HCT116 (cell line): ENCODE data around the gene HPCA. TPM values are rescaled to one million over a fixed set of nuclear protein-coding genes. Genes with fewer than 3 reads are reported as not detected.
A peak's percentile ranks its signal among the peaks of the same experiment; 100 is the strongest.

Source experiments
- ATAC-seq: fragments of 200-7000 bp; cut with Tn5 transposase; 2 replicates; pipeline ENCODE4 v1.9.1; 2020; ENCODE audit warnings: mild to moderate bottlenecking, moderate library complexity
- BruUV-seq: library from RNA; stranded (reverse); fragments of 400-500 nt; replicated peaks from 2 replicates; lab custom pipeline; 2021; lab: Mats Ljungman, UMichigan
- CTCF ChIA-PET: fragments of 300-600 bp; sonication (Branson Sonifier 250); formaldehyde crosslinking; loops from one replicate; lab custom pipeline; 2021; ENCODE audit warnings: antibody characterized with exemption; lab: Charles Lee
- POLR2A ChIA-PET: fragments of 300-600, 350-600 bp; sonication (Branson Sonifier 250); formaldehyde crosslinking; loops from one replicate; lab custom pipeline; 2021; ENCODE audit warnings: antibody characterized with exemption; lab: Charles Lee
- RAD21 ChIA-PET, 2 experiments: fragments of 300-600 bp; sonication (Branson Sonifier 250); formaldehyde crosslinking; loops; one replicate each; lab custom pipeline; 2023; ENCODE audit warnings: low total read pairs in 2 of 2; ENCODE audit not compliant: uncharacterized antibody in 2 of 2, unreplicated experiment in 2 of 2, low non-redundant PET in 1 of 2; lab: Charles Lee
- DNase-seq: peaks from one replicate; pipeline ENCODE4 v3.0.0-alpha.2; 2010; ENCODE audit warnings: low read depth, low spot score
- H2AFZ ChIP-seq: fragments of 200-600 bp; shearing (Covaris generic), sonication (generic); 2 replicates; pipeline ENCODE4 v1.6.1; 2017; ENCODE audit warnings: low read depth, mixed run types, mixed read lengths, antibody characterized with exemption, low read length; ENCODE audit not compliant: poor library complexity, severe bottlenecking
- H3K27ac ChIP-seq: 2 replicates; pipeline ENCODE4 v1.5.1; 2012; ENCODE audit warnings: low read depth, low read length
- H3K27me3 ChIP-seq: fragments of 200-600 bp; sonication (generic); 2 replicates; pipeline ENCODE4 v1.6.1; 2016; ENCODE audit warnings: mixed run types, low read length, mixed read lengths; ENCODE audit not compliant: insufficient read depth
- H3K36me3 ChIP-seq, 2 experiments: fragments of 200-500 bp in 1 of 2; fragments of 200-600 bp in 1 of 2; sonication (Bioruptor generic) in 1 of 2; sonication (generic) in 1 of 2; 2 replicates each; pipeline versions ENCODE4 v1.5.1 to v1.6.1; 2014 to 2016; ENCODE audit warnings: low read length in 2 of 2, inconsistent platforms in 1 of 2, mixed read lengths in 1 of 2, mixed run types in 1 of 2; ENCODE audit not compliant: insufficient read depth in 2 of 2, control insufficient read depth in 1 of 2
- H3K4me1 ChIP-seq, 2 experiments: fragments of 200-600 bp in 1 of 2; sonication (generic) in 1 of 2; 2 replicates each; pipeline versions ENCODE4 v1.5.1 to v1.6.1; 2012 to 2017; ENCODE audit warnings: low read length in 2 of 2, inconsistent platforms in 1 of 2, mild to moderate bottlenecking in 1 of 2, mixed read lengths in 1 of 2, mixed run types in 1 of 2, moderate library complexity in 1 of 2; ENCODE audit not compliant: insufficient read depth in 2 of 2, control insufficient read depth in 1 of 2
- H3K4me2 ChIP-seq: fragments of 200-600 bp; sonication (generic); 2 replicates; pipeline ENCODE4 v1.6.1; 2017; ENCODE audit warnings: mixed run types, low read length, mixed read lengths
- H3K4me3 ChIP-seq, 2 experiments: fragments of 200-600 bp in 1 of 2; sonication (generic) in 1 of 2; replicated peaks in 1 of 2; 2 replicates each; pipeline ENCODE4 v1.5.1; 2011 to 2016; ENCODE audit warnings: low read length in 2 of 2, control low read depth in 1 of 2, low read depth in 1 of 2, mild to moderate bottlenecking in 1 of 2, mixed read lengths in 1 of 2, mixed run types in 1 of 2
- H3K79me2 ChIP-seq: fragments of 200-600 bp; sonication (generic); 2 replicates; pipeline ENCODE4 v1.6.1; 2017; ENCODE audit warnings: mild to moderate bottlenecking, mixed run types, low read length, moderate library complexity, mixed read lengths; ENCODE audit not compliant: insufficient read depth
- H3K9ac ChIP-seq: fragments of 200-600 bp; sonication (generic); 2 replicates; pipeline ENCODE4 v1.6.1; 2016; ENCODE audit warnings: low read length, mixed read lengths
- H3K9me2 ChIP-seq: fragments of 200-600 bp; sonication (generic), shearing (Covaris generic); 2 replicates; pipeline ENCODE4 v1.6.1; 2017; ENCODE audit warnings: mixed run types, mild to moderate bottlenecking, moderate library complexity; ENCODE audit not compliant: insufficient read depth
- H3K9me3 ChIP-seq, 2 experiments: fragments of 200-500 bp in 1 of 2; fragments of 200-600 bp in 1 of 2; sonication (Bioruptor generic) in 1 of 2; sonication (generic) in 1 of 2; 2 replicates each; pipeline ENCODE4 v1.6.1; 2014 to 2017; ENCODE audit warnings: low read length in 2 of 2, mixed read lengths in 2 of 2, inconsistent platforms in 1 of 2, low read depth in 1 of 2, mild to moderate bottlenecking in 1 of 2, mixed run types in 1 of 2, moderate library complexity in 1 of 2; ENCODE audit not compliant: control insufficient read depth in 1 of 2, insufficient read depth in 1 of 2
- H4K20me1 ChIP-seq: fragments of 200-600 bp; sonication (generic), shearing (Covaris generic); 2 replicates; pipeline ENCODE4 v1.6.1; 2017; ENCODE audit warnings: mixed run types, mild to moderate bottlenecking, moderate library complexity; ENCODE audit not compliant: insufficient read depth
- CBX3 ChIP-seq: IDR thresholded peaks from 2 replicates; pipeline ENCODE4 v1.6.1; 2012; ENCODE audit warnings: low read depth
- EZH2 ChIP-seq: fragments of 200-600 bp; sonication (generic); IDR thresholded peaks from 2 replicates; pipeline ENCODE4 v1.6.1; 2017; ENCODE audit warnings: antibody characterized with exemption, mixed run types
- EZH2phosphoT487 ChIP-seq: fragments of 200-600 bp; IDR thresholded peaks from 2 replicates; pipeline ENCODE4 v1.6.1; 2018; ENCODE audit warnings: antibody characterized with exemption, borderline replicate concordance
- FOSL1 ChIP-seq: IDR thresholded peaks from 2 replicates; pipeline ENCODE4 v1.6.1; 2012; ENCODE audit warnings: low read depth
- JUND ChIP-seq: IDR thresholded peaks from 2 replicates; pipeline ENCODE4 v1.6.1; 2012
- POLR2AphosphoS5 ChIP-seq: IDR thresholded peaks from 2 replicates; pipeline ENCODE4 v1.6.1; 2011; ENCODE audit warnings: mild to moderate bottlenecking, low read depth, low read length, moderate library complexity
- RAD21 ChIP-seq: IDR thresholded peaks from 2 replicates; pipeline ENCODE4 v1.6.1; 2012; ENCODE audit warnings: low read depth, mild to moderate bottlenecking
- SIN3A ChIP-seq: IDR thresholded peaks from 2 replicates; pipeline ENCODE4 v1.6.1; 2012; ENCODE audit warnings: low read depth
- SP1 ChIP-seq: IDR thresholded peaks from 2 replicates; pipeline ENCODE4 v1.6.1; 2012; ENCODE audit warnings: low read depth
- TCF7L2 ChIP-seq: IDR thresholded peaks from 2 replicates; pipeline ENCODE4 v1.7.0; 2011; ENCODE audit warnings: borderline replicate concordance, inconsistent platforms; ENCODE audit not compliant: insufficient read depth, insufficient read length; ENCODE audit errors: extremely low read depth
- YY1 ChIP-seq: IDR thresholded peaks from 2 replicates; pipeline ENCODE4 v1.6.1; 2011; ENCODE audit warnings: low read length, low read depth, moderate library complexity, mild to moderate bottlenecking; ENCODE audit not compliant: insufficient replicate concordance; ENCODE audit errors: extremely low read depth
- intact Hi-C: fragments of 100-400 bp; cut with micrococcal nuclease; formaldehyde crosslinking; loops from 2 replicates; pipeline ENCODE4 v1.10.0; 2022
- total RNA-seq: library from RNA; stranded (reverse); gene quantifications from one replicate; pipeline ENCODE4 v1.2.1, GENCODE V29; 2021; ENCODE audit not compliant: unreplicated experiment
- TF ChIP-seq, protein P1 (sequence below): IDR thresholded peaks from 2 replicates; pipeline ENCODE4 v1.6.1; 2012; ENCODE audit warnings: low read depth
- TF ChIP-seq, protein P2 (sequence below), 3 experiments: fragments of 200-600 bp in 1 of 3; sonication (generic) in 1 of 3; IDR thresholded peaks in 2 of 3; conservative IDR thresholded peaks in 1 of 3; 2 replicates each; pipeline ENCODE4 v1.5.1; 2012 to 2017; ENCODE audit warnings: low read depth in 2 of 3, low read length in 2 of 3, antibody characterized with exemption in 1 of 3, borderline replicate concordance in 1 of 3, control low read depth in 1 of 3, mild to moderate bottlenecking in 1 of 3, mixed read lengths in 1 of 3, mixed run types in 1 of 3, moderate library complexity in 1 of 3; ENCODE audit not compliant: insufficient read depth in 1 of 3
- TF ChIP-seq, protein P3 (sequence below): IDR thresholded peaks from 2 replicates; pipeline ENCODE4 v1.6.1; 2012
- TF ChIP-seq, protein P4 (sequence below): IDR thresholded peaks from 2 replicates; pipeline ENCODE4 v1.6.1; 2012

The HPCA gene
- total RNA-seq, 1 experiment from 2014 or later: 0.15 TPM

DNA sequence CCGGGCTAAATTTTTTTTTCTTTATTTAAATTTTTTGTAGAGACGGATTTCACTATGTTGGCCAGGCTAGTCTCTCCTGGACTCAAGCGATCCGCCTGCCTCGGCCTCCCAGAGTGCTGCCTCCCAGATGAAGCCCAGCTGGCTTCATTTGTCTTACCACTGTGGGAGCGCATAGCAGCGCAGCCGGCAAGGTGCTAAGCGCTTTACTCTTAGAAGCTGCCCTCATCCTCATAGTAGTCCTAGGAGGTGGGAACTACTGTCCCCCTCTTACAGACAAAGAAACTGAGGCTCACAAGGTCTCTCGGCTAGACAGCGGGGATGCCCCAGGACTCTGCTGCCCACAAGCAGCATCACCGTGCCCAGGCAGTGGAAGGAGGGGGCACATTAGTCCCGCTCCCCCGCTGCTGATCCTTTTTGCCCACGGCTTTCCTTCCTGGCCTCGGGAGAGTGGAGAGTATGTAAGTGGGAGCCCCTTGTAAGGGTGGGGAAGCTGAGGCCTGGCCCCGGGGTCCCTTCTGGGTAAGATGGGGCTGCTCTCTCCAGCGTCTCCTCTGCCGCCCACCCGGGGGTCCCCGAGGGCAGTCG, 14.2 kb downstream of the HPCA start:
- Histone ChIP-seq H3K4me1 (peaks cover 19 to 32% of the 10 kb centered on the region in 2 experiments; a peak in 3 of 4 replicates), H3K9me2 (no peaks in the 10 kb centered on the region), H3K79me2 (peaks cover 6% of the 10 kb centered on the region; the same call in 1 of the 2 replicates), H3K4me3 (peak overlapping the region; percentile 68 to 83), H3K9me3 (no peaks in the 10 kb centered on the region), H3K36me3 (peaks cover 0 to 8% of the 10 kb centered on the region in 2 experiments; a peak in 2 of 4 replicates), H4K20me1 (no peaks in the 10 kb centered on the region), H3K4me2 (peak overlapping the region; percentile 89), H2AFZ (no peak overlapping the region), H3K27me3 (no peaks in the 10 kb centered on the region), H3K27ac (peak overlapping the region; percentile 71), H3K9ac (peak overlapping the region; percentile 81)
- POLR2A ChIA-PET: no interaction called here
- DNase-seq (no peak), ATAC-seq (peak; percentile 33)
- no peak for TF ChIP-seq CBX3
- TF ChIP-seq RAD21: no peak
- no peak for TF ChIP-seq EZH2
- TF ChIP-seq TCF7L2: no peak
- TF ChIP-seq, protein P1, sequence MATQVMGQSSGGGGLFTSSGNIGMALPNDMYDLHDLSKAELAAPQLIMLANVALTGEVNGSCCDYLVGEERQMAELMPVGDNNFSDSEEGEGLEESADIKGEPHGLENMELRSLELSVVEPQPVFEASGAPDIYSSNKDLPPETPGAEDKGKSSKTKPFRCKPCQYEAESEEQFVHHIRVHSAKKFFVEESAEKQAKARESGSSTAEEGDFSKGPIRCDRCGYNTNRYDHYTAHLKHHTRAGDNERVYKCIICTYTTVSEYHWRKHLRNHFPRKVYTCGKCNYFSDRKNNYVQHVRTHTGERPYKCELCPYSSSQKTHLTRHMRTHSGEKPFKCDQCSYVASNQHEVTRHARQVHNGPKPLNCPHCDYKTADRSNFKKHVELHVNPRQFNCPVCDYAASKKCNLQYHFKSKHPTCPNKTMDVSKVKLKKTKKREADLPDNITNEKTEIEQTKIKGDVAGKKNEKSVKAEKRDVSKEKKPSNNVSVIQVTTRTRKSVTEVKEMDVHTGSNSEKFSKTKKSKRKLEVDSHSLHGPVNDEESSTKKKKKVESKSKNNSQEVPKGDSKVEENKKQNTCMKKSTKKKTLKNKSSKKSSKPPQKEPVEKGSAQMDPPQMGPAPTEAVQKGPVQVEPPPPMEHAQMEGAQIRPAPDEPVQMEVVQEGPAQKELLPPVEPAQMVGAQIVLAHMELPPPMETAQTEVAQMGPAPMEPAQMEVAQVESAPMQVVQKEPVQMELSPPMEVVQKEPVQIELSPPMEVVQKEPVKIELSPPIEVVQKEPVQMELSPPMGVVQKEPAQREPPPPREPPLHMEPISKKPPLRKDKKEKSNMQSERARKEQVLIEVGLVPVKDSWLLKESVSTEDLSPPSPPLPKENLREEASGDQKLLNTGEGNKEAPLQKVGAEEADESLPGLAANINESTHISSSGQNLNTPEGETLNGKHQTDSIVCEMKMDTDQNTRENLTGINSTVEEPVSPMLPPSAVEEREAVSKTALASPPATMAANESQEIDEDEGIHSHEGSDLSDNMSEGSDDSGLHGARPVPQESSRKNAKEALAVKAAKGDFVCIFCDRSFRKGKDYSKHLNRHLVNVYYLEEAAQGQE: no peak
- no peak for TF ChIP-seq POLR2AphosphoS5
- TF ChIP-seq, protein P2, sequence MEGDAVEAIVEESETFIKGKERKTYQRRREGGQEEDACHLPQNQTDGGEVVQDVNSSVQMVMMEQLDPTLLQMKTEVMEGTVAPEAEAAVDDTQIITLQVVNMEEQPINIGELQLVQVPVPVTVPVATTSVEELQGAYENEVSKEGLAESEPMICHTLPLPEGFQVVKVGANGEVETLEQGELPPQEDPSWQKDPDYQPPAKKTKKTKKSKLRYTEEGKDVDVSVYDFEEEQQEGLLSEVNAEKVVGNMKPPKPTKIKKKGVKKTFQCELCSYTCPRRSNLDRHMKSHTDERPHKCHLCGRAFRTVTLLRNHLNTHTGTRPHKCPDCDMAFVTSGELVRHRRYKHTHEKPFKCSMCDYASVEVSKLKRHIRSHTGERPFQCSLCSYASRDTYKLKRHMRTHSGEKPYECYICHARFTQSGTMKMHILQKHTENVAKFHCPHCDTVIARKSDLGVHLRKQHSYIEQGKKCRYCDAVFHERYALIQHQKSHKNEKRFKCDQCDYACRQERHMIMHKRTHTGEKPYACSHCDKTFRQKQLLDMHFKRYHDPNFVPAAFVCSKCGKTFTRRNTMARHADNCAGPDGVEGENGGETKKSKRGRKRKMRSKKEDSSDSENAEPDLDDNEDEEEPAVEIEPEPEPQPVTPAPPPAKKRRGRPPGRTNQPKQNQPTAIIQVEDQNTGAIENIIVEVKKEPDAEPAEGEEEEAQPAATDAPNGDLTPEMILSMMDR (IDR thresholded peaks at IDR 0.05 in 2 of 3, conservative IDR thresholded peaks at IDR 0.05 in 1 of 3; ENCODE audit: borderline replicate concordance in 1 of 3, insufficient read depth in 1 of 3, low read depth in 2 of 3, low read length in 2 of 3): no peak
- no peak for TF ChIP-seq SP1
- TF ChIP-seq YY1: no peak
- TF ChIP-seq, protein P3, sequence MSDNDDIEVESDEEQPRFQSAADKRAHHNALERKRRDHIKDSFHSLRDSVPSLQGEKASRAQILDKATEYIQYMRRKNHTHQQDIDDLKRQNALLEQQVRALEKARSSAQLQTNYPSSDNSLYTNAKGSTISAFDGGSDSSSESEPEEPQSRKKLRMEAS: no peak
- no peak for TF ChIP-seq FOSL1
- TF ChIP-seq, protein P4, sequence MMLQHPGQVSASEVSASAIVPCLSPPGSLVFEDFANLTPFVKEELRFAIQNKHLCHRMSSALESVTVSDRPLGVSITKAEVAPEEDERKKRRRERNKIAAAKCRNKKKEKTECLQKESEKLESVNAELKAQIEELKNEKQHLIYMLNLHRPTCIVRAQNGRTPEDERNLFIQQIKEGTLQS: no peak
- no peak for TF ChIP-seq SIN3A
- no peak for TF ChIP-seq JUND
- TF ChIP-seq EZH2phosphoT487: no peak
- BruUV-seq: TSS peak; percentile 44
- intact Hi-C loops: loop anchor here (10.0 kb wide), 1 partner anchor 154 kb away; no protein-coding TSS in a partner anchor
- RAD21 ChIA-PET: no interaction called here
- CTCF ChIA-PET: no interaction called here
